Hair follicle dermal papilla cell (primary cell): ENCODE measurements around the gene CDH15. TPM values are rescaled to one million over a fixed set of nuclear protein-coding genes. Genes with fewer than 3 reads are reported as not detected.

Experiments used
- total RNA-seq: library from RNA; depleted of rRNA; stranded (reverse); fragments of >200 nt; gene quantifications from 2 replicates; pipeline ENCODE4 v1.2.3, GENCODE V29; 2012

Gene CDH15, protein sequence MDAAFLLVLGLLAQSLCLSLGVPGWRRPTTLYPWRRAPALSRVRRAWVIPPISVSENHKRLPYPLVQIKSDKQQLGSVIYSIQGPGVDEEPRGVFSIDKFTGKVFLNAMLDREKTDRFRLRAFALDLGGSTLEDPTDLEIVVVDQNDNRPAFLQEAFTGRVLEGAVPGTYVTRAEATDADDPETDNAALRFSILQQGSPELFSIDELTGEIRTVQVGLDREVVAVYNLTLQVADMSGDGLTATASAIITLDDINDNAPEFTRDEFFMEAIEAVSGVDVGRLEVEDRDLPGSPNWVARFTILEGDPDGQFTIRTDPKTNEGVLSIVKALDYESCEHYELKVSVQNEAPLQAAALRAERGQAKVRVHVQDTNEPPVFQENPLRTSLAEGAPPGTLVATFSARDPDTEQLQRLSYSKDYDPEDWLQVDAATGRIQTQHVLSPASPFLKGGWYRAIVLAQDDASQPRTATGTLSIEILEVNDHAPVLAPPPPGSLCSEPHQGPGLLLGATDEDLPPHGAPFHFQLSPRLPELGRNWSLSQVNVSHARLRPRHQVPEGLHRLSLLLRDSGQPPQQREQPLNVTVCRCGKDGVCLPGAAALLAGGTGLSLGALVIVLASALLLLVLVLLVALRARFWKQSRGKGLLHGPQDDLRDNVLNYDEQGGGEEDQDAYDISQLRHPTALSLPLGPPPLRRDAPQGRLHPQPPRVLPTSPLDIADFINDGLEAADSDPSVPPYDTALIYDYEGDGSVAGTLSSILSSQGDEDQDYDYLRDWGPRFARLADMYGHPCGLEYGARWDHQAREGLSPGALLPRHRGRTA
- total RNA-seq = 0.12 and 0.32 TPM in 2 replicates

GRCh38 chr16:89171216-89172170, at the start of gene CDH15:
TSS of gene CDH15 (plus strand) at chr16:89171748. CDS start at chr16:89171832, 84 bp downstream.

GRCh38 chr16:89200124-89200849, 28.7 kb downstream of the CDH15 start, which contains the start of gene SLC22A31:
TSS of gene SLC22A31 (minus strand) at chr16:89200537. CDS start at chr16:89200501, 36 bp downstream.

GRCh38 chr16:89217388-89218191, 46.0 kb downstream of the CDH15 start, which contains the start of gene ZNF778:
TSS of gene ZNF778 (plus strand) at chr16:89217703. CDS start at chr16:89221128, 3,425 bp downstream.

Other genes with a start within 250 kb of the CDH15 start
- gene CBFA2T3, start 194.5 kb upstream of the CDH15 start, total RNA-seq = under 0.01 and 0.16 TPM in 2 replicates
- 25.3 and 34.1 TPM in 2 replicates for gene ACSF3, start 77.9 kb upstream of the CDH15 start, total RNA-seq
- not detected in 2 replicates for gene SLC22A31, start 28.8 kb downstream of the CDH15 start, total RNA-seq
- 13.6 and 14.0 TPM in 2 replicates for gene ZNF778, start 46.0 kb downstream of the CDH15 start, total RNA-seq